Upper lobe of left lung (tissue), 6 donors: ENCODE measurements around the gene MAEA. TPM values are rescaled to one million over a fixed set of nuclear protein-coding genes. Genes with fewer than 3 reads are reported as not detected.

Experiments
- ATAC-seq, 2 donors: fragments of 200-7000 bp; cut with Tn5 transposase; one replicate each; pipeline ENCODE4 v1.9.1; 2022; ENCODE audit warnings: mild to moderate bottlenecking in 2 of 2, moderate library complexity in 2 of 2; ENCODE audit not compliant: low FRiP score in 2 of 2
- DNase-seq, 2 donors: peaks; one replicate each; pipeline ENCODE4 v3.0.0-alpha.2; 2019 to 2020
- H3K27ac ChIP-seq, 4 donors: fragments of 200-600 bp; sonication (generic); one replicate each; pipeline ENCODE4 v1.5.1; 2016 to 2019
- H3K27me3 ChIP-seq, 4 donors: fragments of 200-600 bp; sonication (generic); one replicate each; pipeline ENCODE4 v1.5.1; 2017 to 2019
- H3K36me3 ChIP-seq, 4 donors: fragments of 200-600 bp; sonication (generic); one replicate each; pipeline ENCODE4 v1.5.1; 2016 to 2019
- H3K4me1 ChIP-seq, 4 donors: fragments of 200-600 bp; sonication (generic); one replicate each; pipeline ENCODE4 v1.5.1; 2018 to 2019
- H3K4me3 ChIP-seq, 4 donors: fragments of 200-600 bp; sonication (generic); one replicate each; pipeline ENCODE4 v1.5.1; 2017 to 2019; ENCODE audit warnings: mild to moderate bottlenecking in 2 of 4, moderate library complexity in 1 of 4
- H3K9me3 ChIP-seq, 4 donors: fragments of 200-600 bp; sonication (generic); one replicate each; pipeline ENCODE4 v1.5.1; 2018 to 2019
- CTCF ChIP-seq, 6 experiments: fragments of 450-650 bp in 4 of 6; fragments of 200-600 bp in 2 of 6; sonication (generic) in 2 of 6; IDR thresholded peaks; one replicate each; pipeline ENCODE4 v1.5.1; 2016 to 2019; ENCODE audit warnings: antibody characterized with exemption in 6 of 6
- EP300 ChIP-seq, 4 donors: sonication (generic); formaldehyde crosslinking; IDR thresholded peaks; one replicate each; pipeline ENCODE4 v1.5.1; 2017; ENCODE audit warnings: antibody characterized with exemption in 4 of 4, control low read depth in 2 of 4
- POLR2A ChIP-seq, 4 donors: fragments of 450-650 bp; IDR thresholded peaks; one replicate each; pipeline ENCODE4 v1.5.1; 2016 to 2017; ENCODE audit warnings: antibody characterized with exemption in 4 of 4, mild to moderate bottlenecking in 2 of 4
- POLR2AphosphoS5 ChIP-seq, 2 donors: sonication (generic); formaldehyde crosslinking; IDR thresholded peaks; one replicate each; pipeline ENCODE4 v1.5.1; 2017; ENCODE audit warnings: antibody characterized with exemption in 2 of 2
- WGBS, 2 donors: methylation state at CpG; one replicate each; pipeline ENCODE4 v1.1.5; 2017 to 2018; 5-methylcytosine and 5-hydroxymethylcytosine counted together
- total RNA-seq, 6 donors: library from RNA; depleted of rRNA in 4 of 6; stranded (reverse); fragments of >200 nt in 4 of 6; gene quantifications; one replicate each; pipeline versions ENCODE4 v1.1.0 to v1.2.1, GENCODE V29; 2016 to 2021
- donor health status: DM: no; HTN: no; CAD: no; lungs with moderate emphysema.
- donor health status: DM: no; HTN: yes; CAD: no; lungs with severe emphysema.

Gene MAEA
- total RNA-seq, 6 donors from 2014 or later = 58.5 to 289 (median 73.0) TPM

- Histone ChIP-seq H3K27me3 (no peaks in the 10 kb centered on the region), H3K4me3 (no peak overlapping the region), H3K36me3 (peaks cover 11 to 66% (median 43%) of the 10 kb centered on the region in 4 donors), H3K27ac (no peak overlapping the region), H3K4me1 (no peaks in the 10 kb centered on the region), H3K9me3 (no peaks in the 10 kb centered on the region)
- DNase-seq (peak in 1 of 2 donors; percentile 70), ATAC-seq (no peak)
- 91 to 93% methylated on average over 11 to 26 of the region's 30 CpGs for WGBS, 2 donors
- TF ChIP-seq POLR2AphosphoS5 (IDR thresholded peaks at IDR 0.05) (no peak), POLR2A (IDR thresholded peaks at IDR 0.05) (no peak), EP300 (IDR thresholded peaks at IDR 0.05) (no peak), CTCF (IDR thresholded peaks at IDR 0.05) (no peak)
Measured at GRCh38 chr4:1378559-1379231, 89.0 kb downstream of the MAEA start.

GRCh38 chr4:1379351-1379781 lies 89.7 kb downstream of the MAEA start:
- Histone ChIP-seq H3K36me3 (peaks cover 11 to 66% (median 46%) of the 10 kb centered on the region in 4 donors), H3K27ac (no peak overlapping the region), H3K4me1 (no peaks in the 10 kb centered on the region), H3K4me3 (no peak overlapping the region), H3K9me3 (no peaks in the 10 kb centered on the region), H3K27me3 (no peaks in the 10 kb centered on the region)
- DNase-seq = no peak
- WGBS, 2 donors = 84% methylated on average over 12 of the region's 27 CpGs; no CpG with 5 or more reads in 1 of the 2 donors
- TF ChIP-seq EP300 (IDR thresholded peaks at IDR 0.05) (no peak), CTCF (IDR thresholded peaks at IDR 0.05) (no peak), POLR2A (IDR thresholded peaks at IDR 0.05) (no peak), POLR2AphosphoS5 (IDR thresholded peaks at IDR 0.05) (no peak)
- ATAC-seq = no peak

- no peak overlapping the region for H3K4me3 ChIP-seq
- no peaks in the 10 kb centered on the region for H3K9me3 ChIP-seq
- DNase-seq = peak in 1 of 2 donors; percentile 75
- TF ChIP-seq EP300 (IDR thresholded peaks at IDR 0.05) (no peak), POLR2A (IDR thresholded peaks at IDR 0.05) (no peak), POLR2AphosphoS5 (IDR thresholded peaks at IDR 0.05) (no peak), CTCF (IDR thresholded peaks at IDR 0.05) (no peak)
- no peaks in the 10 kb centered on the region for H3K27me3 ChIP-seq
- ATAC-seq = no peak
- no peaks in the 10 kb centered on the region for H3K4me1 ChIP-seq
- peaks cover 11 to 66% (median 45%) of the 10 kb centered on the region in 4 donors for H3K36me3 ChIP-seq
- no peak overlapping the region for H3K27ac ChIP-seq
- WGBS, 2 donors = 94 to 96% methylated on average over 5 to 19 of the region's 31 CpGs
Measured at GRCh38 chr4:1379801-1380331, 90.2 kb downstream of the MAEA start.

GRCh38 chr4:1380368-1381151 lies 90.9 kb downstream of the MAEA start:
- Histone ChIP-seq H3K36me3 (peaks cover 11 to 66% (median 43%) of the 10 kb centered on the region in 4 donors), H3K4me1 (no peaks in the 10 kb centered on the region), H3K9me3 (no peaks in the 10 kb centered on the region), H3K27ac (no peak overlapping the region), H3K4me3 (no peak overlapping the region), H3K27me3 (no peaks in the 10 kb centered on the region)
- ATAC-seq (no peak), DNase-seq (peak in 1 of 2 donors; percentile 74)
- WGBS, 2 donors = 91 to 97% methylated on average over 17 to 33 of the region's 36 CpGs
- TF ChIP-seq EP300 (IDR thresholded peaks at IDR 0.05) (no peak), CTCF (IDR thresholded peaks at IDR 0.05) (no peak), POLR2AphosphoS5 (IDR thresholded peaks at IDR 0.05) (no peak), POLR2A (IDR thresholded peaks at IDR 0.05) (no peak)
